ENCODE measurements around the gene TMPRSS13. TPM values are rescaled to one million over a fixed set of nuclear protein-coding genes. Genes with fewer than 3 reads are reported as not detected.

Gene TMPRSS13
- total RNA-seq, 1 donor from 2014 or later, result 6.9 TPM

DNA sequence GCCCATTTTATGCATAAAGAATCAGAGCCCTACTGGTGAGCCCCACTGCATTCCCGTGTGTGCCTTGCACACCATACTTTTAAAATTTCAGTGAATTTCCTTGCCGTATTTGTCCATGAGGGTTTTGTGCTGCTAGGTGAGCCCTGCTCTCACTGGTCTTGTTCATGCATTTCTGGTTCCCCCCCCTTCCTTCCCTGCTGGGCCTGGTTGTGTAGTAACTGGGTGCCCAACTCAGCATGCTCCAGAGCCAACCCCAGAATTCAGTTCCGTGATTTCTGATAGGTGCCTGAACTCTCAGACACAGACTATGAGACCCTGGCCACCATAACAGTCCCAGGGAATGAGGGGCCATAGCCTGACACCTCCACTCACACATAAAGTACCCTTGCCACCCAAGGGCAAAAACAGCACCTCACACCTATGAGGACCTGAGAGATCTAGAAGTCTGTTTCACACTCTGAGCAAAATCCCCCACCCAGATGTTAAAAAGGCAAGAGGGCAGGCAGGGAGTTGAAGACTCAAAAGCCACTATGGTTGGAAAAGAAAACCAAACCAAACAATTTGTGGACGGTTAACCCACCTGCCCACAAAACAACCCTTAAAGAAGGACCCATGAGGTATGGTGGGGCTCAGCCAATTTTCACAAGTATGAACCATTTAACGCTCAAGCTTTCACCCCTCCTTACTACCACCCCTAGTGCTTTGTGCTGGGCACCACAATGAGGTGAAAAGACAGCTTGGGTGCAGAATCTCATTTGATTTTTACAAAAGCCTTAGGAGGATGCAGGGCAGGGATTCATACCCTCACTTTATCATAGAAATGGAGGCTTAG, 40.2 kb upstream of the TMPRSS13 start:
- peaks cover 4% of the 10 kb centered on the region for H3K4me1 Mint-ChIP-seq (ENCODE audit: unreplicated experiment)
- no peaks in the 10 kb centered on the region for H3K36me3 Mint-ChIP-seq
- H3K9me3 Mint-ChIP-seq, result no peaks in the 10 kb centered on the region
- H3K27ac Mint-ChIP-seq, result no peak overlapping the region
- TF ChIP-seq, protein P1, sequence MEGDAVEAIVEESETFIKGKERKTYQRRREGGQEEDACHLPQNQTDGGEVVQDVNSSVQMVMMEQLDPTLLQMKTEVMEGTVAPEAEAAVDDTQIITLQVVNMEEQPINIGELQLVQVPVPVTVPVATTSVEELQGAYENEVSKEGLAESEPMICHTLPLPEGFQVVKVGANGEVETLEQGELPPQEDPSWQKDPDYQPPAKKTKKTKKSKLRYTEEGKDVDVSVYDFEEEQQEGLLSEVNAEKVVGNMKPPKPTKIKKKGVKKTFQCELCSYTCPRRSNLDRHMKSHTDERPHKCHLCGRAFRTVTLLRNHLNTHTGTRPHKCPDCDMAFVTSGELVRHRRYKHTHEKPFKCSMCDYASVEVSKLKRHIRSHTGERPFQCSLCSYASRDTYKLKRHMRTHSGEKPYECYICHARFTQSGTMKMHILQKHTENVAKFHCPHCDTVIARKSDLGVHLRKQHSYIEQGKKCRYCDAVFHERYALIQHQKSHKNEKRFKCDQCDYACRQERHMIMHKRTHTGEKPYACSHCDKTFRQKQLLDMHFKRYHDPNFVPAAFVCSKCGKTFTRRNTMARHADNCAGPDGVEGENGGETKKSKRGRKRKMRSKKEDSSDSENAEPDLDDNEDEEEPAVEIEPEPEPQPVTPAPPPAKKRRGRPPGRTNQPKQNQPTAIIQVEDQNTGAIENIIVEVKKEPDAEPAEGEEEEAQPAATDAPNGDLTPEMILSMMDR (conservative IDR thresholded peaks at IDR 0.05), result no peak
- peaks cover 22% of the 10 kb centered on the region for H3K27me3 Mint-ChIP-seq
- no peak overlapping the region for H3K4me3 Mint-ChIP-seq
- no peak for DNase-seq (ENCODE audit: extremely low spot score, unreplicated experiment)

DNA sequence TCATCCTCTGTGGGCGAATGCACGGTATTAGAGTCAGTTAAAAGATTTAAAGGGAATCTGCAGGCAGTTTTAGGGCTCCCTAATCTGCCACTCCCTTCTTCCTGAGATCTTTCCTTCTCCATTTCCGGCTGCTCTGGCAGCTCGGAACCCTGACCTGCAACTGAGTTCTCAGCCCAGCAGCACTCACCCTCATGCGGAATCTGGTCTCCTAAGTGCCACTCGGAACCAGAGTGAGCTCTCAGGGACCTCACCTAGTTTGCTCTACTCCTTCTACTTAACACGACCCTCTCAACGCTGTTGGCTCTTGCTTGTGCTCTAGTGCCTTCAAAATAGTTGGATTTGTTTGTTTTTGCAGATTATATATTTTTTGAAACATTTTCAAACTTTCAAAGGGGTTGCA, 37.7 kb upstream of the TMPRSS13 start:
- DNase-seq (ENCODE audit: extremely low spot score, unreplicated experiment), result no peak
- Mint-ChIP-seq H3K4me1 (ENCODE audit: unreplicated experiment) (no peaks in the 10 kb centered on the region), H3K27ac (no peak overlapping the region), H3K4me3 (no peak overlapping the region), H3K9me3 (no peaks in the 10 kb centered on the region), H3K27me3 (peaks cover 19% of the 10 kb centered on the region), H3K36me3 (no peaks in the 10 kb centered on the region)
- TF ChIP-seq, protein P1 (conservative IDR thresholded peaks at IDR 0.05), result no peak

DNA sequence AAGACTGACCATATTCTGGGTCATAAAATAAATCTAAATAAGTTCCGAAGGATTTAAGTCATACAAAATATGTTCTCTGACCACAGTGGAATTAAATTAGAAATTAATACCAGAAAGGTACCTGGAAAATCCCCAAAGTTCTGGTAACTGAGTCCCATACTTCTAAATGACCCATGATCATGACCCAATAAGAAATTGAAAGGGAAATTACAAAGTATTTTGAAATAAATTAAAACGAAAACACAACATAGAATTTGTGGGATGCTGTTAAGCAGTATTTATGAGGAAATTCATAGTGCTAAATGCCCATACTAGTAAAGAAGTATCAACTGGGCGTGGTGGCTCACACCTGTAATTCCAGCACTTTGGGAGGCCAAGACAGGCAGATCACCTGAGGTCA, 33.6 kb upstream of the TMPRSS13 start:
- Mint-ChIP-seq H3K27ac (no peak overlapping the region), H3K4me3 (no peak overlapping the region), H3K36me3 (no peaks in the 10 kb centered on the region), H3K9me3 (no peaks in the 10 kb centered on the region), H3K27me3 (peaks cover 3% of the 10 kb centered on the region), H3K4me1 (ENCODE audit: unreplicated experiment) (no peaks in the 10 kb centered on the region)
- DNase-seq (ENCODE audit: extremely low spot score, unreplicated experiment), result no peak
- TF ChIP-seq, protein P1 (conservative IDR thresholded peaks at IDR 0.05), result no peak

DNA sequence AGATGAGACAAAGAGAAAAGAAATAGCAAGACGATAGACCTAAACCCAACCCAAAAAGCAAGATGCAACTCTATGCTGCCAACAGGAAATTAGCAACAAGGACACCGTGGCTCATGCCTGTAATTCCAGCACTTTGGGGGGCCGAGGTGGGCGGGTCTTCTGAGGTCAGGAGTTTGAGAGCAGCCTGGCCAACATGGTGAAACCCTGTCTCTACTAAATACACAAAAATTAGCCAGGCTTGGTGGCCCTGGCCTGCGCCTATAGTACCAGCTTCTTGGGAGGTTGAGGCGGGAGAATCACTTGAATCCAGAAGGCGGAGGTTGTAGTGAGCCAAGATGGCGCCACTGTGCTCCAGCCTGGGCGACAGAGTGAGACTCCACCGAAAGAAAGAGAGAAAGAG, 32.7 kb upstream of the TMPRSS13 start:
- no peak for DNase-seq (ENCODE audit: extremely low spot score, unreplicated experiment)
- Mint-ChIP-seq H3K4me3 (no peak overlapping the region), H3K9me3 (peaks cover 6% of the 10 kb centered on the region), H3K27ac (no peak overlapping the region), H3K4me1 (ENCODE audit: unreplicated experiment) (no peaks in the 10 kb centered on the region), H3K36me3 (no peaks in the 10 kb centered on the region), H3K27me3 (peaks cover 4% of the 10 kb centered on the region)
- TF ChIP-seq, protein P1 (conservative IDR thresholded peaks at IDR 0.05), result no peak

DNA sequence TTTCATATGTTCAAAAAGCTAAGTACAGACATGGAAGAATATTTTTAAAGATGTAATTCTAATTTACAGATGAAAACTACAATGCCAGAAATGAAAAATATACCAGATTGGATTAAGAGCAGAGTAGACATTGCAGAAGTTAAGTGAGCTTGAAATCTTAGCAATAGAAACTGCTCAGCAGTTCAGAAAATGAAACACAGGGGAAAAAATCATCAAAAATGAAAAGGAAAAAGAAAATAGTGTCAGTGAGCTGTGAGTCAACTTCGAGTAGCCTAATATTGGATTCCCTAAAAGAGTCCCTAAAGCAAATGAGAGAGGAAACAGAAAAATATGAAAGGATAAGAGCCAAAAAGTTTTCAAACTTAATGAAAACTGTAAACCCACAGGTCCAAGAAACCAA, 31.2 kb upstream of the TMPRSS13 start:
- Mint-ChIP-seq H3K9me3 (peaks cover 15% of the 10 kb centered on the region), H3K36me3 (no peaks in the 10 kb centered on the region), H3K4me3 (no peak overlapping the region), H3K27ac (no peak overlapping the region), H3K4me1 (ENCODE audit: unreplicated experiment) (no peaks in the 10 kb centered on the region), H3K27me3 (peaks cover 7% of the 10 kb centered on the region)
- TF ChIP-seq, protein P1 (conservative IDR thresholded peaks at IDR 0.05), result no peak
- DNase-seq (ENCODE audit: extremely low spot score, unreplicated experiment), result no peak
